Breast epithelium (tissue), 4 donors: ENCODE results near the gene BOLA1. TPM values are rescaled to one million over a fixed set of nuclear protein-coding genes. Genes with fewer than 3 reads are reported as not detected.

Experiments
- DNase-seq, 2 donors: peaks; one replicate each; pipeline ENCODE4 v3.0.0-alpha.2; 2019; ENCODE audit warnings: low spot score in 2 of 2
- H3K27ac ChIP-seq, 2 donors: fragments of 200-600 bp; sonication (generic) in 1 of 2; one replicate each; pipeline ENCODE4 v1.5.1; 2016 to 2019; ENCODE audit warnings: mild to moderate bottlenecking in 1 of 2
- H3K27me3 ChIP-seq, 2 donors: fragments of 200-600 bp; sonication (generic) in 1 of 2; one replicate each; pipeline versions ENCODE4 v1.5.1 to v1.6.0; 2017 to 2019; ENCODE audit warnings: control low read depth in 1 of 2, mild to moderate bottlenecking in 1 of 2
- H3K36me3 ChIP-seq: fragments of 200-600 bp; one replicate; pipeline ENCODE4 v1.5.1; 2019
- H3K4me1 ChIP-seq, 2 donors: fragments of 200-600 bp; sonication (generic); one replicate each; pipeline ENCODE4 v1.5.1; 2016 to 2019; ENCODE audit warnings: control low read depth in 1 of 2
- H3K4me3 ChIP-seq, 3 donors: fragments of 200-600 bp; sonication (generic); 1 replicate in 2 of 3; 2 replicates in 1 of 3; pipeline ENCODE4 v1.5.1; 2016 to 2019; ENCODE audit warnings: mild to moderate bottlenecking in 3 of 3, moderate library complexity in 2 of 3
- H3K9me3 ChIP-seq, 2 donors: fragments of 200-600 bp; sonication (generic) in 1 of 2; one replicate each; pipeline ENCODE4 v1.5.1; 2016 to 2019; ENCODE audit warnings: control low read depth in 1 of 2
- CTCF ChIP-seq, 3 donors: fragments of 450-650 bp; IDR thresholded peaks; one replicate each; pipeline ENCODE4 v1.5.1; 2016 to 2017; ENCODE audit warnings: antibody characterized with exemption in 3 of 3, mild to moderate bottlenecking in 3 of 3, moderate library complexity in 3 of 3
- POLR2A ChIP-seq: fragments of 450-650 bp; IDR thresholded peaks from one replicate; pipeline ENCODE4 v1.6.1; 2016; ENCODE audit warnings: antibody characterized with exemption, mild to moderate bottlenecking, moderate library complexity
- POLR2AphosphoS5 ChIP-seq, 3 donors: sonication (generic); formaldehyde crosslinking; IDR thresholded peaks; one replicate each; pipeline ENCODE4 v1.6.1; 2017; ENCODE audit warnings: antibody characterized with exemption in 3 of 3
- intact Hi-C: fragments of 100-400 bp; cut with DNase I; formaldehyde crosslinking; loops from one replicate; pipeline ENCODE4 v1.15.1; 2023; ENCODE audit warnings: low total_unique reads
- total RNA-seq, 3 donors: library from RNA; depleted of rRNA; stranded (reverse); fragments of >200 nt; gene quantifications; one replicate each; pipeline ENCODE4 v1.1.0, GENCODE V29; 2016

BOLA1 gene
- total RNA-seq, 3 donors from 2014 or later = 29.5 to 34.0 (median 33.4) TPM

- intact Hi-C loops = loop anchor here (1.0 kb wide), 1 partner anchor 40 kb away; no protein-coding TSS in a partner anchor
- Histone ChIP-seq H3K27ac (no peak overlapping the region), H3K36me3 (no peaks in the 10 kb centered on the region), H3K27me3 (no peaks in the 10 kb centered on the region), H3K9me3 (no peaks in the 10 kb centered on the region), H3K4me3 (no peak overlapping the region), H3K4me1 (no peaks in the 10 kb centered on the region)
- no peak for DNase-seq
- TF ChIP-seq POLR2AphosphoS5 (IDR thresholded peaks at IDR 0.05) = no peak
- TF ChIP-seq CTCF (IDR thresholded peaks at IDR 0.05) = no peak
- TF ChIP-seq POLR2A = no peak
These were observed 45.8 kb downstream of the BOLA1 start for GRCh38 chr1:149945206-149945605.

- no peaks in the 10 kb centered on the region for H3K4me1 ChIP-seq
- no peak overlapping the region for H3K4me3 ChIP-seq
- DNase-seq = no peak
- H3K9me3 ChIP-seq = no peaks in the 10 kb centered on the region
- no peaks in the 10 kb centered on the region for H3K27me3 ChIP-seq
- no peak overlapping the region for H3K27ac ChIP-seq
- intact Hi-C loops = no loop called here
- H3K36me3 ChIP-seq = no peaks in the 10 kb centered on the region
- TF ChIP-seq POLR2A (no peak), CTCF (IDR thresholded peaks at IDR 0.05) (no peak), POLR2AphosphoS5 (IDR thresholded peaks at IDR 0.05) (no peak)
These were observed 50.5 kb downstream of the BOLA1 start for GRCh38 chr1:149949911-149950310.

Other genes starting within 250 kb of the BOLA1 start
- gene FCGR1A, start 116.9 kb upstream of the BOLA1 start, total RNA-seq = 1 to 10 TPM; 2.8 to 8.5 (median 3.8) TPM
- gene SV2A, start 18.3 kb downstream of the BOLA1 start, total RNA-seq = 1 to 10 TPM in 2 of 3 donors, under 1 TPM in 1; 0.32 to 3.6 (median 2.2) TPM
- gene SF3B4, start 28.2 kb downstream of the BOLA1 start, total RNA-seq = 1 to 10 TPM; 6.9 to 9.7 (median 7.4) TPM
- 10 to 100 TPM in 2 of 3 donors, 1 to 10 TPM in 1; 7.4 to 13.9 (median 13.8) TPM for gene MTMR11, start 37.3 kb downstream of the BOLA1 start, total RNA-seq
- 10 to 100 TPM; 22.0 to 32.8 (median 28.1) TPM for gene OTUD7B, start 111.2 kb downstream of the BOLA1 start, total RNA-seq
- 10 to 100 TPM; 37.1 to 72.0 (median 45.6) TPM for gene VPS45, start 168.2 kb downstream of the BOLA1 start, total RNA-seq